ENCODE data around the gene ZMIZ1.

ZMIZ1 gene

DNA sequence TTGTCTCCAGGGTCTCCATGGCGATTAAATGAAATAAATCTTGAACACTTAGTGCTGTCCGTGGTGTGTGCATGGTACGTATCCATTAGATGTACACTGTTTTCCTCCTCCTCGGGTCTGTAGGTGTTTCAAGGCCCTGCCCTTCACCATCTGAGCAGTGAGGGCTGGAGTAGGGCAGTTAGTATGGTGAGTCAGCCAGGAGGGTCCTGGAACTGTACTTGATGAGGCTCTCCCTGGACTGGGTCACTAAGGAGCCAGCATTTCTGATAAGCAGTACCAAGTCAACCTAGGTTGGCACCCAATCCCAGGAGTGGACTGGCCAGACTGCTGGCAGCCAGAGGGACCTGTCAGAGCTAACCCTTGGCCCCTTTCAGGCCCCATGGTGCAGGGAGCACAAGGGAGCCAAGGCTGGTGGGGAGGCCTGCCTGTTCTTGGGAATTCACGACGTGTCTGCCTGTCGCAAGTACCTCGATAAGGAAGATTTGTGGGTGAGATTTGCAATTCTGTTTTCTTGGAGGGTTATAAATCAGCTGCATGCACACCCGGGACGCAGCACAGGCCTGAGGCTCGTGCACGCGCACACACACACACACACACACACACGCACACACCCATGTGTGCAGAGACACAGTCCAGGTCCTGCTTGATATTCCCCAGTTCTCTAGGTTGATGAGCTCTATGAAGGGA is 114.2 kb downstream of the ZMIZ1 start:
- TF ChIP-seq, protein P1, sequence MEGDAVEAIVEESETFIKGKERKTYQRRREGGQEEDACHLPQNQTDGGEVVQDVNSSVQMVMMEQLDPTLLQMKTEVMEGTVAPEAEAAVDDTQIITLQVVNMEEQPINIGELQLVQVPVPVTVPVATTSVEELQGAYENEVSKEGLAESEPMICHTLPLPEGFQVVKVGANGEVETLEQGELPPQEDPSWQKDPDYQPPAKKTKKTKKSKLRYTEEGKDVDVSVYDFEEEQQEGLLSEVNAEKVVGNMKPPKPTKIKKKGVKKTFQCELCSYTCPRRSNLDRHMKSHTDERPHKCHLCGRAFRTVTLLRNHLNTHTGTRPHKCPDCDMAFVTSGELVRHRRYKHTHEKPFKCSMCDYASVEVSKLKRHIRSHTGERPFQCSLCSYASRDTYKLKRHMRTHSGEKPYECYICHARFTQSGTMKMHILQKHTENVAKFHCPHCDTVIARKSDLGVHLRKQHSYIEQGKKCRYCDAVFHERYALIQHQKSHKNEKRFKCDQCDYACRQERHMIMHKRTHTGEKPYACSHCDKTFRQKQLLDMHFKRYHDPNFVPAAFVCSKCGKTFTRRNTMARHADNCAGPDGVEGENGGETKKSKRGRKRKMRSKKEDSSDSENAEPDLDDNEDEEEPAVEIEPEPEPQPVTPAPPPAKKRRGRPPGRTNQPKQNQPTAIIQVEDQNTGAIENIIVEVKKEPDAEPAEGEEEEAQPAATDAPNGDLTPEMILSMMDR (IDR thresholded peaks at IDR 0.05; ENCODE audit: low read depth, low read length) = no peak
- TF ChIP-seq, protein P2, sequence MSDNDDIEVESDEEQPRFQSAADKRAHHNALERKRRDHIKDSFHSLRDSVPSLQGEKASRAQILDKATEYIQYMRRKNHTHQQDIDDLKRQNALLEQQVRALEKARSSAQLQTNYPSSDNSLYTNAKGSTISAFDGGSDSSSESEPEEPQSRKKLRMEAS (IDR thresholded peaks at IDR 0.05; ENCODE audit: low read depth, low read length) = no peak
- TF ChIP-seq MYC (IDR thresholded peaks at IDR 0.05; ENCODE audit: low read depth, low read length) (no peak), POLR2A (IDR thresholded peaks at IDR 0.05; ENCODE audit: extremely low read depth, insufficient read length) (no peak)
- no peak for DNase-seq (ENCODE audit: low read depth)
- no peak overlapping the region for H3K4me3 ChIP-seq (ENCODE audit: low read depth, low read length)

DNA sequence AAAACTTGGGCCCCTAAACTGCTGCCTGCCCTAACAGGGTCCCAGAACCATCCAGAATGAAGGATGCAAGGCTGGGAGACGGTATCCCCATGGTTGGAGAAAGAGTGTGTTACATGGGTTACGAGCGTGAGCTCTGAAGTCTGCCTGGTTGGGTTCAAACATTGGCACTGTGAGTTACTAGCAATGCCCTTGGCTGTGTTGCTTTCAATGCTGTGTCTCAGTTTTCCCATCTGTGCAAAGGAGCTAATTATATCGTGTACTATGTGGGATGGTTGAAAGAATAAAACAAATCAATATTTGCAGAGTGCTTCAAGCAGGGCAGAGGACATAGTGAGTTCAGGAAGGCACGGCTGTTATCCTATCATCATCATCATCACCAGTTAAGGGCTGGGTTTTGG is 114.7 kb downstream of the ZMIZ1 start:
- H3K4me3 ChIP-seq (ENCODE audit: low read depth, low read length) = no peak overlapping the region
- TF ChIP-seq MYC (IDR thresholded peaks at IDR 0.05; ENCODE audit: low read depth, low read length) = no peak
- TF ChIP-seq, protein P1 (IDR thresholded peaks at IDR 0.05; ENCODE audit: low read depth, low read length) = no peak
- no peak for DNase-seq (ENCODE audit: low read depth)

DNA sequence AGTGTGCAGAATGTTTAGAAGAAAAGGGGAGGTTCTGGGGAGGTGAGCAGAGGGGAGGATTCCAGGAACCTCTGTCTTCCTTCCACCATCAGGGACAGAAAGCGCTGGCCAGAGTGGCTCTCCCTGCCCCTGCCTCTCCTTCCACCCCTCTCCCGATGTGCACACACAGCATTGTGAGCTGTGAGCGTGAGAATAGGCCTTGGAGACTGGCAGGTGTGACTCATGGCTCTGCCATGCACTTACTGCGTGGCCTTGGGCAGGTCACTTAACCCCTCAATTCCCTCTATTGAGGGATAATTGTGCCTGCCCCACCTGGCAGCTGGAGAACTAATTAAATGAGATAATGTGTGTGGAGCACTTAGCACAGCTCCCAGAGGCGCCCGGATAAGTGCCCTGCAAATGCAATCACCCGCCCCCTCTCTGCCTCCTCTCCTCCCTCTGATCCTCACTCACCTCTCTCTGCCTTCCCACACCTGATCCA is 115.4 kb downstream of the ZMIZ1 start:
- no peak for DNase-seq (ENCODE audit: low read depth)
- H3K4me3 ChIP-seq (ENCODE audit: low read depth, low read length) = no peak overlapping the region
- TF ChIP-seq MYC (IDR thresholded peaks at IDR 0.05; ENCODE audit: low read depth, low read length) (no peak), POLR2A (IDR thresholded peaks at IDR 0.05; ENCODE audit: extremely low read depth, insufficient read length) (no peak)
- TF ChIP-seq, protein P2 (IDR thresholded peaks at IDR 0.05; ENCODE audit: low read depth, low read length) = no peak
- TF ChIP-seq, protein P1 (IDR thresholded peaks at IDR 0.05; ENCODE audit: low read depth, low read length) = no peak

DNA sequence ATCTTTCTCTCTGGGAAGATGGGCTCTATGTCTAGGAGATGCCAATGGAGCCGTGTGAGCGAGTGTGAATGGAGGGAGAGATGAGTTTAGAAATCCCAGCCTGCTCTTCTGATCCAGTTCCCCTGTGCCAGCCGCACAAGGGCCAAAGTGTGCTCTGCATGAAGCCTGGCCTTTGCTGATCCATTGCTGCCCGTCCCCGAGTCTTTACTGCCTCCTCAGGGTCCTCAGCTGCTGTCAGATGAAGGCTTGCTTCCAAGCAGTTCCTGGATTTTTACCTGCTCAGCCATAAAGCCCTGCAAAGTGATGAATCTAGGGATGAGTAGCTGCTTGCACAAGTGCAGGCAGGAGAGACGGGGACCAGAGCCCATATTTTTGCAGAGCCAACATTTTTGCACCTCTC is 115.9 kb downstream of the ZMIZ1 start:
- DNase-seq (ENCODE audit: low read depth) = no peak
- H3K4me3 ChIP-seq (ENCODE audit: low read depth, low read length) = no peak overlapping the region
- TF ChIP-seq MYC (IDR thresholded peaks at IDR 0.05; ENCODE audit: low read depth, low read length) = no peak
- TF ChIP-seq POLR2A (IDR thresholded peaks at IDR 0.05; ENCODE audit: extremely low read depth, insufficient read length) = no peak
- TF ChIP-seq, protein P1 (IDR thresholded peaks at IDR 0.05; ENCODE audit: low read depth, low read length) = no peak
- TF ChIP-seq, protein P2 (IDR thresholded peaks at IDR 0.05; ENCODE audit: low read depth, low read length) = no peak

DNA sequence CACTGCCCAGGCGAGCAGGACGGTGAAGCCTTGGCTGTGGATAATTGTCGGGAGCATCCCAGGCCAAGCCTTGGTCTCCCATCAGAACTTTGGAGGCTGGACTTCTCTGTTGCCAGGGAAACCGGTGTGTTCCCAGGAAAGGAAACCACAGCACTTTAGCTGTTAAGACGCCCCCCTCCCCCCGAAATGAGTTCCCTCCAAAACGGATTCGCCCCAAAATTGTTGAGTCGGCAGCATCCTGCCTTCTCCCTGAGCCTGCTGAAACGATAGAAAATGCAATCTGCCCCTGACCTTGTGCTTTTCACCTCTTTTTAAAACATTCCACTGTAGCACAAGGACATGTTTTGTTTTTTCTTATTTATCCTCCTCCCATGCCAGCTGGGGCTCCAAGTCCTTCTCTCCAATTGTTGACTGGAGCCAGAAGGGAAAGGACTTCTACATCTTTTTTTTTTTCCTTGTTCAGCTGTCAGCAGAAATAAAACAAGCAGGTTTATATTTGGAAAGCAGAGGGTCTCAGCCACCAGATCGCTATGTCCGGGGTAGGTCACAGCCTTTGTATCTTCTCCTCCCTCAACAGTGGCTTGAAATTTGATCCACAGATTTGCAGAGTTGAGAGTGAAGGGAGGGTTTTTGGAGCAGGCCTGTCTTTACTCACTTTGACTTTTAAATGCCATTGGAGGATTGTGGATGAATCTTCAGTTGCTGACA is 116.5 kb downstream of the ZMIZ1 start:
- no peak for DNase-seq (ENCODE audit: low read depth)
- no peak overlapping the region for H3K4me3 ChIP-seq (ENCODE audit: low read depth, low read length)
- TF ChIP-seq POLR2A (IDR thresholded peaks at IDR 0.05; ENCODE audit: extremely low read depth, insufficient read length) = no peak
- TF ChIP-seq, protein P1 (IDR thresholded peaks at IDR 0.05; ENCODE audit: low read depth, low read length) = no peak
- TF ChIP-seq MYC (IDR thresholded peaks at IDR 0.05; ENCODE audit: low read depth, low read length) = no peak
- TF ChIP-seq, protein P2 (IDR thresholded peaks at IDR 0.05; ENCODE audit: low read depth, low read length) = no peak

All from NB4 (cell line).